ENCODE results near the gene NCSTN. TPM values are rescaled to one million over a fixed set of nuclear protein-coding genes. Genes with fewer than 3 reads are reported as not detected.

Gene NCSTN
- total and polyA plus RNA-seq, 2 of the 13 experiments (the other 11 are each of a cell fraction or from before 2014, with no cell fraction given), result 44.2 to 247 TPM

- TF ChIP-seq, protein P1, sequence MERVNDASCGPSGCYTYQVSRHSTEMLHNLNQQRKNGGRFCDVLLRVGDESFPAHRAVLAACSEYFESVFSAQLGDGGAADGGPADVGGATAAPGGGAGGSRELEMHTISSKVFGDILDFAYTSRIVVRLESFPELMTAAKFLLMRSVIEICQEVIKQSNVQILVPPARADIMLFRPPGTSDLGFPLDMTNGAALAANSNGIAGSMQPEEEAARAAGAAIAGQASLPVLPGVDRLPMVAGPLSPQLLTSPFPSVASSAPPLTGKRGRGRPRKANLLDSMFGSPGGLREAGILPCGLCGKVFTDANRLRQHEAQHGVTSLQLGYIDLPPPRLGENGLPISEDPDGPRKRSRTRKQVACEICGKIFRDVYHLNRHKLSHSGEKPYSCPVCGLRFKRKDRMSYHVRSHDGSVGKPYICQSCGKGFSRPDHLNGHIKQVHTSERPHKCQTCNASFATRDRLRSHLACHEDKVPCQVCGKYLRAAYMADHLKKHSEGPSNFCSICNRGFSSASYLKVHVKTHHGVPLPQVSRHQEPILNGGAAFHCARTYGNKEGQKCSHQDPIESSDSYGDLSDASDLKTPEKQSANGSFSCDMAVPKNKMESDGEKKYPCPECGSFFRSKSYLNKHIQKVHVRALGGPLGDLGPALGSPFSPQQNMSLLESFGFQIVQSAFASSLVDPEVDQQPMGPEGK (CRISPR knock-in tag; IDR thresholded peaks at IDR 0.05), result peak; percentile 30; the same call in 1 of the 2 replicates
- TF ChIP-seq SNAI1 (CRISPR knock-in tag; IDR thresholded peaks at IDR 0.05; ENCODE audit: borderline replicate concordance) (no peak), ESRRA (CRISPR knock-in tag; IDR thresholded peaks at IDR 0.05; ENCODE audit: low read depth) (no peak), TBX2 (CRISPR knock-in tag; IDR thresholded peaks at IDR 0.05; ENCODE audit: borderline replicate concordance) (no peak), SOX13 (IDR thresholded peaks at IDR 0.05) (no peak), SOX13 (CRISPR knock-in tag; conservative IDR thresholded peaks at IDR 0.05 in 1 of 2, IDR thresholded peaks at IDR 0.05 in 1 of 2) (peak in 1 of 2 experiments; percentile 64; a peak in 2 of 4 replicates), ZNF768 (CRISPR knock-in tag; IDR thresholded peaks at IDR 0.05) (peak; percentile 28; the same call in 1 of the 2 replicates), SOX5 (CRISPR knock-in tag; IDR thresholded peaks at IDR 0.05; ENCODE audit: borderline replicate concordance) (peak; percentile 33; the same call in 1 of the 2 replicates), PCBP1 (IDR thresholded peaks at IDR 0.05; ENCODE audit: borderline replicate concordance, low read depth, low read length) (peak; percentile 86; the same call in 1 of the 2 replicates), SIN3A (IDR thresholded peaks at IDR 0.05; ENCODE audit: borderline replicate concordance, low read depth, low read length) (no peak), NAIF1 (CRISPR knock-in tag; IDR thresholded peaks at IDR 0.05; ENCODE audit: borderline replicate concordance) (no peak), GABPB1 (CRISPR knock-in tag; IDR thresholded peaks at IDR 0.05) (peak; percentile 43; the same call in 1 of the 2 replicates), TRAFD1 (CRISPR knock-in tag; IDR thresholded peaks at IDR 0.05; ENCODE audit: borderline replicate concordance) (no peak), ZNF251 (CRISPR knock-in tag; IDR thresholded peaks at IDR 0.05) (no peak), SP1 (IDR thresholded peaks at IDR 0.05) (no peak), SP1 (CRISPR knock-in tag; IDR thresholded peaks at IDR 0.05) (0 out of 2 replicates have a peak, but pooled peaks have one; percentile 16)
- TF ChIP-seq, protein P2, sequence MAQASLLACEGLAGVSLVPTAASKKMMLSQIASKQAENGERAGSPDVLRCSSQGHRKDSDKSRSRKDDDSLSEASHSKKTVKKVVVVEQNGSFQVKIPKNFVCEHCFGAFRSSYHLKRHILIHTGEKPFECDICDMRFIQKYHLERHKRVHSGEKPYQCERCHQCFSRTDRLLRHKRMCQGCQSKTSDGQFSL (CRISPR knock-in tag; IDR thresholded peaks at IDR 0.05), result peak; percentile 69
- TF ChIP-seq, protein P3, sequence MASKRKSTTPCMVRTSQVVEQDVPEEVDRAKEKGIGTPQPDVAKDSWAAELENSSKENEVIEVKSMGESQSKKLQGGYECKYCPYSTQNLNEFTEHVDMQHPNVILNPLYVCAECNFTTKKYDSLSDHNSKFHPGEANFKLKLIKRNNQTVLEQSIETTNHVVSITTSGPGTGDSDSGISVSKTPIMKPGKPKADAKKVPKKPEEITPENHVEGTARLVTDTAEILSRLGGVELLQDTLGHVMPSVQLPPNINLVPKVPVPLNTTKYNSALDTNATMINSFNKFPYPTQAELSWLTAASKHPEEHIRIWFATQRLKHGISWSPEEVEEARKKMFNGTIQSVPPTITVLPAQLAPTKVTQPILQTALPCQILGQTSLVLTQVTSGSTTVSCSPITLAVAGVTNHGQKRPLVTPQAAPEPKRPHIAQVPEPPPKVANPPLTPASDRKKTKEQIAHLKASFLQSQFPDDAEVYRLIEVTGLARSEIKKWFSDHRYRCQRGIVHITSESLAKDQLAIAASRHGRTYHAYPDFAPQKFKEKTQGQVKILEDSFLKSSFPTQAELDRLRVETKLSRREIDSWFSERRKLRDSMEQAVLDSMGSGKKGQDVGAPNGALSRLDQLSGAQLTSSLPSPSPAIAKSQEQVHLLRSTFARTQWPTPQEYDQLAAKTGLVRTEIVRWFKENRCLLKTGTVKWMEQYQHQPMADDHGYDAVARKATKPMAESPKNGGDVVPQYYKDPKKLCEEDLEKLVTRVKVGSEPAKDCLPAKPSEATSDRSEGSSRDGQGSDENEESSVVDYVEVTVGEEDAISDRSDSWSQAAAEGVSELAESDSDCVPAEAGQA (IDR thresholded peaks at IDR 0.05; ENCODE audit: low read depth), result no peak
- TF ChIP-seq, protein P3 (CRISPR knock-in tag; IDR thresholded peaks at IDR 0.05; ENCODE audit: borderline replicate concordance), result no peak
Measured at GRCh38 chr1:160400223-160400645, 57.1 kb downstream of the NCSTN start, which contains the start of gene VANGL2 (continued).

Measured in HepG2 (cell line).